ENCODE results near the gene FAM131C.
"Not testable (repeated sequence)": the region's sequence is repeated elsewhere in the genome, so short reads cannot be mapped to it uniquely, and the experiment has no call there.

FAM131C gene

GRCh38 chr1:16058394-16059120 is 14.9 kb downstream of the FAM131C start:
- not testable (repeated sequence) for DNase-seq (ENCODE audit: low spot score)

DNA sequence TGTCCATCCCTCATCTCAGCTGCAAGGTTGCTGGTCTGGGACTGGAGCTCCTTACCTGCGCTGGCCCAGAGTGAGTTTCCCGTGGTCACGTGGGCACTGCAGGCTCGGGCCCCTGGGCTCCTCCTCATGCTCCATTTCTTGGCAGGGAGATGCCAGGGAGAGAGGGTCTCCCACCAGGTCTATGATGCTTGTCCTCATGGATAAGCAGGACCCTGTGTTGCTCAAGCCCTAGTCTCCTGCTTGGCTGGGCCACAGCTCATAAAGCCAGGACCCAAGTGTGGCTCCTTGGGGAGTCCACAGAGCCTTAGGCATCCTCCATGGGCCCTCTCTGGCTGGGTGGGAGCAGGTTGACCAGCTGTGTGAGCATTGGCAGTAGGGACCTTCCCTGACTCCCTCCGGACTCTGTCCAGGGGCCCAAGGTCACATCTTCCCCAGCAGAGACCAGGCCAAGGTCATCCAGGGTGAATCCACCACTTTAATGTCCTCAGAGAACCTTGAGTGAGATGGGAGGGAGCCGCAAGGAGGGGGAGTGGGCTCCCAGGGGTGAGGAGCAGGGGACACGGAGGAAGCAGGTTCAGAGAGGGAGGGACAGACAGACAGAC is 16.0 kb downstream of the FAM131C start:
- not testable (repeated sequence) for DNase-seq (ENCODE audit: low spot score)

DNA sequence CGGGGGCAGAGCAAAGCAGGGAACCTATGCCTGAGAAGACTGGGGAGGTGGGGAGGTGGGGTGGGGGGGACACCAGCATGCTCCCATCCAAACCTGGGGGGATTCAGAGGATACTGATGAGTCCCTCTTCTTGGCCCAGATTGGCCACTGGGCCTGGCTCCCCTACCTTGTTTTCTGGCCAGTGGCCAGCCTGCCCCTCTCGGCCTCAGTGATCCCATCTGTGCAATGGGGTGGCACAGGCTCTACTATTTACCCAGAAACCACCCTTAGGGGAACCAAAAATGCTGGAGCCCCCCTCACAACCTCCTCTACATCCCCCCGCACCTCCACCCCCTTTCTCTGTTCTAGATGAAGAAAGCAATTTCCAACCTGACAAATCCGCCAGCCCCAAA is 16.9 kb downstream of the FAM131C start:
- not testable (repeated sequence) for DNase-seq (ENCODE audit: low spot score)

- peak; percentile 79 for DNase-seq (ENCODE audit: low spot score)
These were observed 17.6 kb downstream of the FAM131C start for GRCh38 chr1:16055613-16056520.

DNA sequence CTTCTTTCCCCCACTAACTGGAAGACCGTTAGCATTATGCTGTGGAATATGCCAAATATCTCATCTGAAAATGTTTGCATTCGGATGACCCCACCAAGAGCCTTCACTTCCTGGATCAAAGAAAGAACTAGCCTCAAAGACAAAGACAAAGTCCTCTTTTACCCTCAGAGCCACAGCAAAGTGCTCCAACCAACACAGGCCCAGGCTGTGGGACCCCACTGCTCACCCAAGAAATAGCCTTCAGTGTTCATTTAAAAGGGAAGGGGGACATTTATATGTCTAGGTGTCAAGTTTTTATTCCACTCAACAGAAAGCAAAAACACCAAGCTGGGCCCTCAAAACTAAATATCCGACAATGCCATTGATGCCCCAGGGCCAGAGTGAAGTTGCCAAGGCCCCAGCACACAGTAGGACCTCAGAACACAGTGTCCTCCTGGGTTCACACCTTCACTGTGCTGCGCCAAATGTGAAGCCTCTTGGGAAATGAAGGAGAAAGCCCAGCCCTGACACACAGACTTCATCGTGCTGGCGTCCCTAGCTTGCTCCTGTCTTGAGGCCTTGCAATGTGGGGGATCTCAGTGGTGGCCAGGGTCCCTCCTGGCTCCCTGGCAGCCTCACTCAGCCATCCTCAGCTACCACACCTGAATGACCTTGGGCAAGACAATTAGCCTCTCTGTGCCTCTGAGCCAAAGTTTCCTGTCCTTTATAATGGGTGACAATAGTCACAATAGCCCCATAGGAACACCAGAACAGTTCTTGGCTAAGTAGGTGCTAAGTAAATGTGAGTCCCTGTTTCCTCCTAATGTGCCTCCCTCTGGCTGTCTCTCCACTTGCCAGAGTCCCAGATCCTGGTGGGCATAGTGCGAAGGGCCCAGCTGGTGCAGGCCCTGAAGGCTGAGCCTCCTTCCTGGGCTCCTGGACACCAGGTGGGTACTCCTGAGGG is 18.6 kb downstream of the FAM131C start:
- DNase-seq (ENCODE audit: low spot score), result no peak

DNA sequence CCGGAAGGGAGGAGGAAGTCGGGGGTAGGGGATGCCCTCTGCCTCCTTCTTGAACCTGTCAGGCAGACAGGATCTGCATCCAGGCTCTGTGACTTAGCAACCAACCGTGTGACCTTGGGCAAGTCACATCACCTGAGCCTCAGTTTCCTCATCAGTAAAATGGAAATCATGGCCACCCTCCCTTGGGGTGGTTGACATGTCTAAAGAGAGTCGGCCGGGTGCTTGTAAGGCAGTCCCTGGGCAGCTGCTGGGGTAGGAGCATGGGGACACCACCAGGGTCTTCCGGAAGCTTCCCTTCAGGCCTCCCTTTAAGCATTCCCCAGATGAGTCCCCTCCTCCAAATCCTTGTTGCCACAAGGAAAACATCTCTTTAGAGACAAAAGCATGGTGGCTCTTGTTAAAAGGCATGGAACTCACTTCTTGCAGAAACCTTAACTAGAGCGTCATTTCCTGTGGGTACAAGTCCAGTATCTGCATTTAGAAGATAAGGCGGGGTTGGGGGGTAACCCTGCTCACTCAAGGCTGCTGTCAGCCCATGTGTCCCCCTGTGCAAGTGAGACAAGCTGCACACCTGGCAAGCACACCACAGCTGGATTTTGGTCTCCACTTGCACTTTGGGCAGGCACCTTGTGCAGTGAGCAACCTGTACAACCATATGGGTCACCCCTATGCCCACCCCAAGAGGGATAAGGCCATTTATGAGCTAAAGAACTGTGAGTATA is 19.5 kb downstream of the FAM131C start:
- no peak for DNase-seq (ENCODE audit: low spot score)

DNA sequence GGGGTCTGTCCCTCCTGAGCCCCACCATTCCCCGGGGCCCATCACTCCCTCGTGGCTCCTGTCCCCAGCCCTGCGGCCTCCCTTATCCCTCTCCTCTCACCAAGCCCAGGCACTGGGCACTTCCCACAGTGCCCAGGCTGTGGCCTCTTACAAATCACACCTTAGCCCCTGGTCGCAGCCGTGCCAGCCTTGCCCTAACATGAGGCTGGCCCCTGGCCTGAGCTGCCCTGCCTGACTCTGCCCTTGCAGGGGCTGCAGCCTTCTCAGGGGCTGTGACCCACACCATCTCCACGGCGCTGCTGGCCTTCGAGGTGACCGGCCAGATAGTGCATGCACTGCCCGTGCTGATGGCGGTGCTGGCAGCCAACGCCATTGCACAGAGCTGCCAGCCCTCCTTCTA is 21.5 kb downstream of the FAM131C start:
- not testable (repeated sequence) for DNase-seq (ENCODE audit: low spot score)

GRCh38 chr1:16051039-16051438 is 22.4 kb downstream of the FAM131C start:
- no peak for DNase-seq (ENCODE audit: low spot score)

DNA sequence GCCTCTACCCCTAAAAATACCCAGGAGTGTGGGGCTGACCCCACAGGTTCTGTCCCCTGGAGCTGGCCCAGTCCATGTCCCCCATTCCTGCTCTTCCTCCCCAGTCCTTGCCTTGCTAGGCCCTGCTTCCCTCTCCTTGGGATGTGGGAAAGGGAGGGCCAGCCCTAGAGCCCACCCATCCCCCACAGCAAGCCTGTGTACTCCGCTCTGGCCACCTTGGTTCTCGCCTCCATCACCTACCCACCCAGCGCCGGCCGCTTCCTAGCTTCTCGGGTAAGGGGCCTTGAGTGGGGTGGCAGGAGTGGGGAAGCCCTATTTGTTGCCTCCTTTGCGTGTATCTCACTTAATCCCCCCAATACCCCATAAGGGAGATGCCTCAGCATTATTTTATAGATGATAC is 23.1 kb downstream of the FAM131C start:
- DNase-seq (ENCODE audit: low spot score), result no peak

GRCh38 chr1:16048573-16049189 is 24.8 kb downstream of the FAM131C start:
- DNase-seq (ENCODE audit: low spot score), result peak; percentile 36

- no peak for DNase-seq (ENCODE audit: low spot score)
These were observed 25.5 kb downstream of the FAM131C start for GRCh38 chr1:16047791-16048475.

DNA sequence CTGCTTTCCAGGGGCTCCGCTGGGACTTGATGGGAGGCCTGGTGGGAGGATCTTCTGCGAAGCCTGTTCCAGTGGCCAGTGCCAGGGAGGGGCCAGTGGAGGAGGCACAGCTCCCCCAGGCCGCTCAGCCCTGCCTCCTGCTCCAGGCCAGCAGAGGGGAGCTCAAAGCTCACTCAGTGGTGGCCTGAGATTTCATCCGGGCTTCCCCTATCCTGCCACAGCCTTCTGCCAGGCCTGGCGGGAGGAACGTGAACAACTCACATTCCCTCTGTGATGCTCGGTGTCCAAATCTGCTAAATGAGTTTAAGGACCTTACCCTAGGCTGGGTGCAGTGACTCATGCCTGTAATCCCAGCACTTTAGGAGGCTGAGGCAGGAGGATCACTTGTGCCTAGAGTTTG is 26.6 kb downstream of the FAM131C start:
- DNase-seq (ENCODE audit: low spot score), result no peak

GRCh38 chr1:16043950-16044349 is 29.5 kb downstream of the FAM131C start:
- DNase-seq (ENCODE audit: low spot score), result no peak

GRCh38 chr1:16043521-16043920 is 29.9 kb downstream of the FAM131C start, which contains the start of gene CLCNKB:
TSS of gene CLCNKB (plus strand) at chr1:16043782. CDS start at chr1:16044493, 711 bp downstream.
- DNase-seq (ENCODE audit: low spot score), result no peak

GRCh38 chr1:16042654-16043053 is 30.8 kb downstream of the FAM131C start:
- DNase-seq (ENCODE audit: low spot score), result not testable (repeated sequence)

- DNase-seq (ENCODE audit: low spot score), result no peak
These were observed 31.4 kb downstream of the FAM131C start for GRCh38 chr1:16042096-16042495.

DNA sequence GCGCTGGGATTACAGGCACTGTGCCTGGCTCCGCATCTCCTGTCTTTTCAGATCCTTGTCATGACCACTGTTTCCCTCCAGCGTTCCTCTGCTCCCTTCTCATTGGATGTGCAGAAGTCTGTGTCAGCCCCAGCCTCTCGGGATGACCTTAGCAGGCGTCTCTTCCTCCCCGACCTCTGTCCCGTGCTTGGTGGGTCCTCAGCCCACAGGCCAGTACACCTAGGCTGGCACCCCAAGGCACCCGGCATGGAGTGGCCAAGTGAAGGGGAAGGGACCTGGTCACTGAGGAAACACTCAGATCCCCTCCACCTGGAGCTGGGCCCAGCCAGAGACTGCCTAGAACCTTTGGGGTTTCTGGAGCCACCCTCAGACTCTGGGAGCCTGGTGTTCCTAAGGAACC is 32.3 kb downstream of the FAM131C start:
- no peak for DNase-seq (ENCODE audit: low spot score)

DNA sequence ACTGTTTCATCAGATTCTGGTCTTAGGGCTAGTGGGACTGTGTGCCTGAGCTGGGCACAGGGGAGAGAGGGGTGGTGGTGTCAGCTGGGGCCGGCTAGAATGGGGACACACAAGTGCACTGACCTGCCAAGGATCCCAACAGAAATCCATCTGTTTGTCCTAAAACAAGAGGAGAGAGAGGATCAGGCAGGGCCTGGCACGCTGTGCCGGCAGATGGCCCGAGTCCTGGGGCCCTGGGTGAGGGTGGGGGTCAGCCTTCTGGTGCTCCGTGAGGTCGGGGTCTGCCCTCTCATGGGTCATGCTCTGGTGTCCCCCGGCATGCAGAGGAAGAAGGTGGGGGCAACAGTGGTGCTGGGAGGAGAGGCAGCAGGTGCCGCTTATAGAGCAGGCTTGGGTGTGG is 33.6 kb downstream of the FAM131C start:
- not testable (repeated sequence) for DNase-seq (ENCODE audit: low spot score)

DNA sequence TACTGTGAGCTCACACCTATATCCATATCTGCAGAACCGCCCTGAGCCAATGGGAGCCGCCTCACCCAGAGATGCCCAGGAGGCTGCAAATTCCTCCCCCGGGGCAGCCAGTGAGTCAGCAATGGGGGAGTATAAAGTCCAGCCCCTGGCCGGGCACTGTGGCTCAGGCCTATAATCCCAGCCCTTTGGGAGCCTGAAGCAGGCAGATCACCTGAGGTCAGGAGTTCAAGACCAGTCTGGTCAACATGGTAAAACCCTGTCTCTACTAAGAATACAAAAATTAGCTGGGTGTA is 34.9 kb downstream of the FAM131C start:
- no peak for DNase-seq (ENCODE audit: low spot score)

DNA sequence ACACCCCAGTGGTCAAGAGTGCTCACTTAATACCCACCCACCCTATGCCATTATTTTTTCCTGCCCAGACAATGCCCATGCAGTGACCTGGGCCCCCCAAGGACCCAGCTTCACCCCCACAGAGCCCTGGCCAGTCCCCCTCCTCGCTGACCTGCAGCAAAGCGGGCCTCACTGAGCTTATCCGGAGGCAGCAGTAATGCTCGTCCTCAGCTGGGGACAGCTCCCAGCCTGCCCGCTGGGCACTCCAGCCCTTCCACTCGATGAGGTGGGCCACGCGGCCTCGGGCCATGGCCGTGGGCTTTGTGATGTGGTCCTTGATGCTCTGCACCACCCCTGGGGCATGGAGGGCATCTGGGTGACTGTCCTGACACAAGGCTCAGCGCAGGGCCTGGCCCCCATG is 37.0 kb downstream of the FAM131C start:
- DNase-seq (ENCODE audit: low spot score), result not testable (repeated sequence)
